HepG2 (cell line): ENCODE data around the gene SELENOI. TPM values are rescaled to one million over a fixed set of nuclear protein-coding genes. Genes with fewer than 3 reads are reported as not detected.

Experiments
- ATAC-seq: fragments of 200-7000 bp; cut with Tn5 transposase; 3 replicates; pipeline ENCODE4 v1.9.1; 2020; ENCODE audit warnings: mild to moderate bottlenecking, moderate library complexity
- BruUV-seq: library from RNA; stranded (reverse); fragments of 400-500 nt; replicated peaks from 2 replicates; lab custom pipeline; 2021; lab: Mats Ljungman, UMichigan
- CTCF ChIA-PET: fragments of 300-600 bp; formaldehyde crosslinking; extraction: SDS; loops from one replicate; lab custom pipeline; 2021; ENCODE audit warnings: low total read pairs, inconsistent platforms, low intra/inter-chr PET ratio; lab: Yijun Ruan, JAX
- POLR2A ChIA-PET: fragments of 350-600 bp; sonication (Branson Sonifier 250); formaldehyde crosslinking; loops from one replicate; lab custom pipeline; 2020; ENCODE audit warnings: antibody characterized with exemption, inconsistent platforms; lab: Yijun Ruan, JAX
- DNase-seq: peaks from one replicate; pipeline ENCODE4 v3.0.0-alpha.2; 2015; ENCODE audit warnings: low spot score
- FAIRE-seq: peaks from 3 replicates; lab custom pipeline; 2011; peaks lifted over from hg19 to GRCh38; lab: Jason Lieb, UNC
- H2AFZ ChIP-seq: one replicate; pipeline ENCODE4 v1.6.1; 2011; ENCODE audit warnings: low read length, inconsistent platforms
- H3K27ac ChIP-seq: fragments of 300-600 bp; 3 replicates; pipeline ENCODE4 v1.8.0; 2011; ENCODE audit warnings: mixed run types, mild to moderate bottlenecking, mixed read lengths, low read length, inconsistent platforms; ENCODE audit not compliant: insufficient read depth; ENCODE audit errors: extremely low read length
- H3K27me3 ChIP-seq, 2 experiments: fragments of 200-600 bp in 1 of 2; 2 replicates in 1 of 2; 3 replicates in 1 of 2; pipeline versions ENCODE4 v1.6.0 to v1.8.0; 2011; ENCODE audit warnings: low read length in 2 of 2, mild to moderate bottlenecking in 2 of 2, moderate library complexity in 2 of 2, inconsistent platforms in 1 of 2; ENCODE audit not compliant: insufficient read depth in 2 of 2, control insufficient read depth in 1 of 2
- H3K36me3 ChIP-seq, 2 experiments: fragments of 200-600 bp in 1 of 2; replicated peaks in 1 of 2; 2 replicates in 1 of 2; 3 replicates in 1 of 2; pipeline versions ENCODE4 v1.5.1 to v1.8.0; 2011; ENCODE audit warnings: low read length in 2 of 2, inconsistent platforms in 1 of 2; ENCODE audit not compliant: insufficient read depth in 2 of 2, control insufficient read depth in 1 of 2
- H3K4me1 ChIP-seq: 2 replicates; pipeline ENCODE4 v1.5.1; 2012; ENCODE audit warnings: low read length, inconsistent platforms; ENCODE audit not compliant: insufficient read depth
- H3K4me2 ChIP-seq: 2 replicates; pipeline ENCODE4 v1.6.0; 2011; ENCODE audit warnings: low read depth, low read length, inconsistent platforms
- H3K4me3 ChIP-seq, 3 experiments: fragments of 200-600 bp in 1 of 3; sonication (generic), shearing (Covaris generic) in 1 of 3; replicated peaks in 1 of 3; 2 replicates each; pipeline ENCODE4 v1.5.1; 2011 to 2016; ENCODE audit warnings: low read length in 3 of 3, inconsistent platforms in 2 of 3, low read depth in 2 of 3, mild to moderate bottlenecking in 2 of 3, control low read depth in 1 of 3, mixed read lengths in 1 of 3; ENCODE audit not compliant: insufficient read depth in 1 of 3
- H3K79me2 ChIP-seq: one replicate; pipeline ENCODE4 v1.6.1; 2011; ENCODE audit warnings: low read length, inconsistent platforms; ENCODE audit not compliant: insufficient read depth
- H3K9ac ChIP-seq: 2 replicates; pipeline ENCODE4 v1.6.0; 2011; ENCODE audit warnings: mild to moderate bottlenecking, low read depth, low read length, inconsistent platforms; ENCODE audit not compliant: insufficient read depth
- H3K9me3 ChIP-seq: 2 replicates; pipeline ENCODE4 v1.5.1; 2012; ENCODE audit warnings: mild to moderate bottlenecking, low read length
- H4K20me1 ChIP-seq: 2 replicates; pipeline ENCODE4 v1.6.0; 2011; ENCODE audit warnings: inconsistent platforms, mild to moderate bottlenecking, low read length, moderate library complexity; ENCODE audit not compliant: insufficient read depth
- BATF2 ChIP-seq: sonication (generic); formaldehyde crosslinking; IDR thresholded peaks from 2 replicates; pipeline ENCODE4 v1.8.0; 2022; ENCODE audit warnings: mild to moderate bottlenecking, missing genetic modification reagents, moderate library complexity
- PHF20 ChIP-seq: sonication (generic); formaldehyde crosslinking; IDR thresholded peaks from 2 replicates; pipeline ENCODE4 v1.5.0; 2020; ENCODE audit warnings: mild to moderate bottlenecking, missing genetic modification reagents
- POLR2A ChIP-seq, 2 experiments: IDR thresholded peaks; 2 replicates each; pipeline ENCODE4 v1.6.1; 2011; ENCODE audit warnings: low read depth in 2 of 2, low read length in 2 of 2, mild to moderate bottlenecking in 1 of 2, moderate library complexity in 1 of 2; ENCODE audit not compliant: insufficient read depth in 1 of 2
- RERE ChIP-seq: IDR thresholded peaks from 2 replicates; pipeline ENCODE4 v1.6.1; 2016; ENCODE audit warnings: low read depth, missing genetic modification reagents, missing compliant biosample characterization
- RORA ChIP-seq: sonication (generic); formaldehyde crosslinking; IDR thresholded peaks from 2 replicates; pipeline ENCODE4 v1.5.0; 2020; ENCODE audit warnings: mild to moderate bottlenecking, missing genetic modification reagents, moderate library complexity
- SMAD3 ChIP-seq: sonication (generic); formaldehyde crosslinking; IDR thresholded peaks from 2 replicates; pipeline ENCODE4 v1.4.0; 2020; ENCODE audit warnings: missing genetic modification reagents
- TRIM24 ChIP-seq: sonication (generic); formaldehyde crosslinking; IDR thresholded peaks from 2 replicates; pipeline ENCODE4 v1.8.0; 2022; ENCODE audit warnings: mild to moderate bottlenecking, missing genetic modification reagents
- ZFP82 ChIP-seq: sonication (generic); formaldehyde crosslinking; IDR thresholded peaks from 2 replicates; pipeline ENCODE4 v1.5.1; 2020; ENCODE audit warnings: mild to moderate bottlenecking, missing genetic modification reagents, borderline replicate concordance
- ZNF121 ChIP-seq: sonication (generic); formaldehyde crosslinking; IDR thresholded peaks from 2 replicates; pipeline ENCODE4 v1.5.0; 2020; ENCODE audit warnings: mild to moderate bottlenecking, missing genetic modification reagents
- ZNF569 ChIP-seq: sonication (generic); formaldehyde crosslinking; IDR thresholded peaks from 2 replicates; pipeline ENCODE4 v1.5.0; 2020; ENCODE audit warnings: mild to moderate bottlenecking, missing genetic modification reagents, moderate library complexity, borderline replicate concordance
- WGBS: methylation state at CpG from one replicate; pipeline ENCODE4 v1.1.6; 2017; ENCODE audit warnings: low lambda C conversion rate; 5-methylcytosine and 5-hydroxymethylcytosine counted together
- in situ Hi-C: cut with HindIII; loops from 2 replicates; pipeline ENCODE4 v1.10.0; 2017; ENCODE audit warnings: low pct_unique_long_range_greater_than_20kb; ENCODE audit not compliant: extremely low pct_ligation_motif_present
- intact Hi-C: fragments of 100-400 bp; cut with micrococcal nuclease; formaldehyde crosslinking; loops from one replicate; pipeline ENCODE4 v1.10.0; 2022; ENCODE audit not compliant: unreplicated experiment
- polyA plus RNA-seq, 8 experiments: library from polyadenylated mRNA; depleted of rRNA in 3 of 8; stranded (reverse) in 7 of 8; unstranded in 1 of 8; fragments of >200 nt; fragmentation: Illumina TruSeq in 4 of 8; extraction: Trizol in 4 of 8; gene quantifications; 2 replicates each; pipeline versions ENCODE4 v1.2.1 to v1.2.3, GENCODE V29; 2011 to 2016; ENCODE audit warnings: low read depth in 4 of 8, missing spikeins in 1 of 8, mixed read lengths in 1 of 8; ENCODE audit not compliant: insufficient read depth in 1 of 8
- total RNA-seq, 5 experiments: library from RNA; depleted of rRNA; stranded (reverse); fragments of >200 nt; fragmentation: Illumina TruSeq; extraction: Trizol; gene quantifications; 2 replicates each; pipeline ENCODE4 v1.2.3, GENCODE V29; 2016; ENCODE audit warnings: low read depth in 1 of 5
- TF ChIP-seq, protein P1 (sequence below): sonication (generic); formaldehyde crosslinking; IDR thresholded peaks from 2 replicates; pipeline ENCODE4 v1.5.0; 2020; ENCODE audit warnings: missing genetic modification reagents

The SELENOI gene
- total and polyA plus RNA-seq, 2 of the 13 experiments (the other 11 are each of a cell fraction or from before 2014, with no cell fraction given) = 27.7 to 60.3 TPM

DNA sequence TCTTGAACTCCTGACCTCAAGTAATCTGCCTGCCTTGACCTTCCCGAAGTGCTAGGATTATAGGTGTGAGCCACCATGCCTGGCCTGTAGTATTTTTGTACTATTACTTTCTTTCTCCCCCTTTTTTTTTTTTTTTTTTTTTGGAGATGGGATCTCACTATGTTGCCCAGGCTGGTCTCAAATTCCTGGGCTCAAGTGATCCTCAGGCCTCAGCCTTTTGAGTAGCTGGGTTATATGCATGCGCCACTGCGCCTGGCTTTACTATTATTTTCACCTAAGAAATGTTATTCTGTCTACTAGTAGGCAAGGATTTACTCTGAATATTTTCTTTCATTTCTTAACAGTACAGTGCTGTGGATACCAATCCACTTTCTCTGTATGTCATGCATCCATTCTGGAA lies 18.0 kb downstream of the SELENOI start:
- peaks cover 52% of the 10 kb centered on the region for H3K79me2 ChIP-seq

DNA sequence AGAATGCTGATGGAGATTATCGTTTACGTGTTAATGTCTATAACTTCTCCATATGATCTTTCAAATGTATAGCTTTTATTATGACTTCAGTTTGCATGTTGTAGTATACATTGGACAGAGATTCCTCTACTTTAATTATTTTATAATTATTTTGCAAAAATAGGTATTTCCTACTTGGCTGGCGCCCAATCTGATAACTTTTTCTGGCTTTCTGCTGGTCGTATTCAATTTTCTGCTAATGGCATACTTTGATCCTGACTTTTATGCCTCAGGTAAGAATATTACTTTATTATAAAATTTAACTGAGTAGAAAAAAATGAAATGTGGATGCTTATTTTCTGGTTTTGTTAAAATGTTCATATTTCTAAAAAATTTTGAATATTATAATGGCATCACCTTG lies 18.7 kb downstream of the SELENOI start:
- H2AFZ ChIP-seq = no peak overlapping the region
- no TSS peak for BruUV-seq
- TF ChIP-seq ZNF569 (CRISPR knock-in tag) = no peak
- no peak for TF ChIP-seq PHF20 (CRISPR knock-in tag)
- TF ChIP-seq RERE (CRISPR knock-in tag) = no peak
- no peak for TF ChIP-seq BATF2 (CRISPR knock-in tag)
- TF ChIP-seq, protein P1, sequence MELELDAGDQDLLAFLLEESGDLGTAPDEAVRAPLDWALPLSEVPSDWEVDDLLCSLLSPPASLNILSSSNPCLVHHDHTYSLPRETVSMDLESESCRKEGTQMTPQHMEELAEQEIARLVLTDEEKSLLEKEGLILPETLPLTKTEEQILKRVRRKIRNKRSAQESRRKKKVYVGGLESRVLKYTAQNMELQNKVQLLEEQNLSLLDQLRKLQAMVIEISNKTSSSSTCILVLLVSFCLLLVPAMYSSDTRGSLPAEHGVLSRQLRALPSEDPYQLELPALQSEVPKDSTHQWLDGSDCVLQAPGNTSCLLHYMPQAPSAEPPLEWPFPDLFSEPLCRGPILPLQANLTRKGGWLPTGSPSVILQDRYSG = no peak
- TF ChIP-seq TRIM24 = no peak
- TF ChIP-seq SMAD3 (CRISPR knock-in tag) = no peak
- TF ChIP-seq ZFP82 (CRISPR knock-in tag) = no peak
- no peak for TF ChIP-seq POLR2A (IDR thresholded peaks at IDR 0.05; ENCODE audit: insufficient read depth in 1 of 2, low read depth in 2 of 2, low read length in 2 of 2)
- TF ChIP-seq, all 625 proteins: peak for 0
- ATAC-seq = no peak
- no peak for FAIRE-seq
- Histone ChIP-seq H3K27ac (no peak overlapping the region), H3K9ac (no peak overlapping the region), H3K36me3 (peaks cover 7 to 33% of the 10 kb centered on the region in 2 experiments), H3K27me3 (no peaks in the 10 kb centered on the region), H3K9me3 (no peaks in the 10 kb centered on the region), H3K4me2 (no peak overlapping the region), H3K79me2 (peaks cover 46% of the 10 kb centered on the region), H3K4me3 (no peak overlapping the region), H4K20me1 (peaks cover 31% of the 10 kb centered on the region), H3K4me1 (peaks cover 32% of the 10 kb centered on the region)
- CTCF ChIA-PET = no interaction called here
- intact Hi-C loops = no loop called here
- no peak for DNase-seq
- 97% methylated on average over 4 of the region's 4 CpGs for WGBS
- POLR2A ChIA-PET = no interaction called here
- in situ Hi-C loops = no loop called here

More for the DNA sequence above, 18.0 kb downstream of the SELENOI start:
- intact Hi-C loops (no loop called here), in situ Hi-C loops (no loop called here)
- FAIRE-seq (no peak), ATAC-seq (no peak), DNase-seq (no peak)
- 89% methylated on average over 3 of the region's 3 CpGs for WGBS
- Histone ChIP-seq H3K4me2 (no peak overlapping the region), H2AFZ (no peak overlapping the region), H3K4me3 (no peak overlapping the region), H3K36me3 (peaks cover 7 to 33% of the 10 kb centered on the region in 2 experiments), H3K27me3 (no peaks in the 10 kb centered on the region), H3K9ac (no peak overlapping the region), H3K4me1 (peaks cover 32% of the 10 kb centered on the region), H4K20me1 (peaks cover 33% of the 10 kb centered on the region), H3K9me3 (no peaks in the 10 kb centered on the region)
- ChIA-PET POLR2A (no interaction called here), CTCF (no interaction called here)
- BruUV-seq = no TSS peak
- TF ChIP-seq ZNF121 (CRISPR knock-in tag) (peak; percentile 92), RORA (no peak)
- TF ChIP-seq, all 625 proteins: peak for 1
- no peak overlapping the region for H3K27ac ChIP-seq
